HCT116 (cell line): ENCODE results near the gene WDR62. TPM values are rescaled to one million over a fixed set of nuclear protein-coding genes. Genes with fewer than 3 reads are reported as not detected.

Experiments used
- ATAC-seq: fragments of 200-7000 bp; cut with Tn5 transposase; 2 replicates; pipeline ENCODE4 v1.9.1; 2020; ENCODE audit warnings: mild to moderate bottlenecking, moderate library complexity
- BruUV-seq: library from RNA; stranded (reverse); fragments of 400-500 nt; replicated peaks from 2 replicates; lab custom pipeline; 2021; lab: Mats Ljungman, UMichigan
- CTCF ChIA-PET: fragments of 300-600 bp; sonication (Branson Sonifier 250); formaldehyde crosslinking; loops from one replicate; lab custom pipeline; 2021; ENCODE audit warnings: antibody characterized with exemption; lab: Charles Lee
- POLR2A ChIA-PET: fragments of 300-600, 350-600 bp; sonication (Branson Sonifier 250); formaldehyde crosslinking; loops from one replicate; lab custom pipeline; 2021; ENCODE audit warnings: antibody characterized with exemption; lab: Charles Lee
- RAD21 ChIA-PET, 2 experiments: fragments of 300-600 bp; sonication (Branson Sonifier 250); formaldehyde crosslinking; loops; one replicate each; lab custom pipeline; 2023; ENCODE audit warnings: low total read pairs in 2 of 2; ENCODE audit not compliant: uncharacterized antibody in 2 of 2, unreplicated experiment in 2 of 2, low non-redundant PET in 1 of 2; lab: Charles Lee
- DNase-seq: peaks from one replicate; pipeline ENCODE4 v3.0.0-alpha.2; 2010; ENCODE audit warnings: low read depth, low spot score
- H2AFZ ChIP-seq: fragments of 200-600 bp; shearing (Covaris generic), sonication (generic); 2 replicates; pipeline ENCODE4 v1.6.1; 2017; ENCODE audit warnings: low read depth, mixed run types, mixed read lengths, antibody characterized with exemption, low read length; ENCODE audit not compliant: poor library complexity, severe bottlenecking
- H3K27ac ChIP-seq: 2 replicates; pipeline ENCODE4 v1.5.1; 2012; ENCODE audit warnings: low read depth, low read length
- H3K27me3 ChIP-seq: fragments of 200-600 bp; sonication (generic); 2 replicates; pipeline ENCODE4 v1.6.1; 2016; ENCODE audit warnings: mixed run types, low read length, mixed read lengths; ENCODE audit not compliant: insufficient read depth
- H3K36me3 ChIP-seq, 2 experiments: fragments of 200-500 bp in 1 of 2; fragments of 200-600 bp in 1 of 2; sonication (Bioruptor generic) in 1 of 2; sonication (generic) in 1 of 2; 2 replicates each; pipeline versions ENCODE4 v1.5.1 to v1.6.1; 2014 to 2016; ENCODE audit warnings: low read length in 2 of 2, inconsistent platforms in 1 of 2, mixed read lengths in 1 of 2, mixed run types in 1 of 2; ENCODE audit not compliant: insufficient read depth in 2 of 2, control insufficient read depth in 1 of 2
- H3K4me1 ChIP-seq, 2 experiments: fragments of 200-600 bp in 1 of 2; sonication (generic) in 1 of 2; 2 replicates each; pipeline versions ENCODE4 v1.5.1 to v1.6.1; 2012 to 2017; ENCODE audit warnings: low read length in 2 of 2, inconsistent platforms in 1 of 2, mild to moderate bottlenecking in 1 of 2, mixed read lengths in 1 of 2, mixed run types in 1 of 2, moderate library complexity in 1 of 2; ENCODE audit not compliant: insufficient read depth in 2 of 2, control insufficient read depth in 1 of 2
- H3K4me2 ChIP-seq: fragments of 200-600 bp; sonication (generic); 2 replicates; pipeline ENCODE4 v1.6.1; 2017; ENCODE audit warnings: mixed run types, low read length, mixed read lengths
- H3K4me3 ChIP-seq, 2 experiments: fragments of 200-600 bp in 1 of 2; sonication (generic) in 1 of 2; replicated peaks in 1 of 2; 2 replicates each; pipeline ENCODE4 v1.5.1; 2011 to 2016; ENCODE audit warnings: low read length in 2 of 2, control low read depth in 1 of 2, low read depth in 1 of 2, mild to moderate bottlenecking in 1 of 2, mixed read lengths in 1 of 2, mixed run types in 1 of 2
- H3K79me2 ChIP-seq: fragments of 200-600 bp; sonication (generic); 2 replicates; pipeline ENCODE4 v1.6.1; 2017; ENCODE audit warnings: mild to moderate bottlenecking, mixed run types, low read length, moderate library complexity, mixed read lengths; ENCODE audit not compliant: insufficient read depth
- H3K9ac ChIP-seq: fragments of 200-600 bp; sonication (generic); 2 replicates; pipeline ENCODE4 v1.6.1; 2016; ENCODE audit warnings: low read length, mixed read lengths
- H3K9me2 ChIP-seq: fragments of 200-600 bp; sonication (generic), shearing (Covaris generic); 2 replicates; pipeline ENCODE4 v1.6.1; 2017; ENCODE audit warnings: mixed run types, mild to moderate bottlenecking, moderate library complexity; ENCODE audit not compliant: insufficient read depth
- H3K9me3 ChIP-seq, 2 experiments: fragments of 200-500 bp in 1 of 2; fragments of 200-600 bp in 1 of 2; sonication (Bioruptor generic) in 1 of 2; sonication (generic) in 1 of 2; 2 replicates each; pipeline ENCODE4 v1.6.1; 2014 to 2017; ENCODE audit warnings: low read length in 2 of 2, mixed read lengths in 2 of 2, inconsistent platforms in 1 of 2, low read depth in 1 of 2, mild to moderate bottlenecking in 1 of 2, mixed run types in 1 of 2, moderate library complexity in 1 of 2; ENCODE audit not compliant: control insufficient read depth in 1 of 2, insufficient read depth in 1 of 2
- H4K20me1 ChIP-seq: fragments of 200-600 bp; sonication (generic), shearing (Covaris generic); 2 replicates; pipeline ENCODE4 v1.6.1; 2017; ENCODE audit warnings: mixed run types, mild to moderate bottlenecking, moderate library complexity; ENCODE audit not compliant: insufficient read depth
- CEBPB ChIP-seq: IDR thresholded peaks from 2 replicates; pipeline ENCODE4 v1.6.1; 2012; ENCODE audit warnings: low read depth
- ELF1 ChIP-seq: IDR thresholded peaks from 2 replicates; pipeline ENCODE4 v1.6.1; 2012; ENCODE audit warnings: low read depth, borderline replicate concordance
- EZH2 ChIP-seq: fragments of 200-600 bp; sonication (generic); IDR thresholded peaks from 2 replicates; pipeline ENCODE4 v1.6.1; 2017; ENCODE audit warnings: antibody characterized with exemption, mixed run types
- EZH2phosphoT487 ChIP-seq: fragments of 200-600 bp; IDR thresholded peaks from 2 replicates; pipeline ENCODE4 v1.6.1; 2018; ENCODE audit warnings: antibody characterized with exemption, borderline replicate concordance
- FOSL1 ChIP-seq: IDR thresholded peaks from 2 replicates; pipeline ENCODE4 v1.6.1; 2012; ENCODE audit warnings: low read depth
- JUND ChIP-seq: IDR thresholded peaks from 2 replicates; pipeline ENCODE4 v1.6.1; 2012
- MAX ChIP-seq: IDR thresholded peaks from 2 replicates; pipeline ENCODE4 v1.6.1; 2012
- POLR2A ChIP-seq: IDR thresholded peaks from 2 replicates; pipeline ENCODE4 v1.7.0; 2011; ENCODE audit warnings: borderline replicate concordance; ENCODE audit not compliant: insufficient read depth, insufficient read length; ENCODE audit errors: extremely low read depth
- POLR2AphosphoS5 ChIP-seq: IDR thresholded peaks from 2 replicates; pipeline ENCODE4 v1.6.1; 2011; ENCODE audit warnings: mild to moderate bottlenecking, low read depth, low read length, moderate library complexity
- RAD21 ChIP-seq: IDR thresholded peaks from 2 replicates; pipeline ENCODE4 v1.6.1; 2012; ENCODE audit warnings: low read depth, mild to moderate bottlenecking
- ZFX ChIP-seq: fragments of 450-650 bp; IDR thresholded peaks from 2 replicates; pipeline ENCODE4 v1.6.1; 2017
- intact Hi-C: fragments of 100-400 bp; cut with micrococcal nuclease; formaldehyde crosslinking; loops from 2 replicates; pipeline ENCODE4 v1.10.0; 2022
- total RNA-seq: library from RNA; stranded (reverse); gene quantifications from one replicate; pipeline ENCODE4 v1.2.1, GENCODE V29; 2021; ENCODE audit not compliant: unreplicated experiment
- TF ChIP-seq, protein P1 (sequence below): IDR thresholded peaks from 2 replicates; pipeline ENCODE4 v1.6.1; 2012
- TF ChIP-seq, protein P2 (sequence below), 3 experiments: fragments of 200-600 bp in 1 of 3; sonication (generic) in 1 of 3; IDR thresholded peaks in 2 of 3; conservative IDR thresholded peaks in 1 of 3; 2 replicates each; pipeline ENCODE4 v1.5.1; 2012 to 2017; ENCODE audit warnings: low read depth in 2 of 3, low read length in 2 of 3, antibody characterized with exemption in 1 of 3, borderline replicate concordance in 1 of 3, control low read depth in 1 of 3, mild to moderate bottlenecking in 1 of 3, mixed read lengths in 1 of 3, mixed run types in 1 of 3, moderate library complexity in 1 of 3; ENCODE audit not compliant: insufficient read depth in 1 of 3
- TF ChIP-seq, protein P3 (sequence below): IDR thresholded peaks from 2 replicates; pipeline ENCODE4 v1.6.1; 2011; ENCODE audit warnings: mild to moderate bottlenecking, low read length, moderate library complexity; ENCODE audit not compliant: insufficient replicate concordance; ENCODE audit errors: extremely low read depth

The WDR62 gene
- total RNA-seq, 1 experiment from 2014 or later: 17.0 TPM

GRCh38 chr19:36027696-36028095 lies 27.0 kb upstream of the WDR62 start:
- no peak for TF ChIP-seq FOSL1
- TF ChIP-seq MAX: no peak
- ChIA-PET POLR2A (no interaction called here), RAD21 (no interaction called here), CTCF (no interaction called here)
- Histone ChIP-seq H3K27me3 (no peaks in the 10 kb centered on the region), H3K79me2 (no peaks in the 10 kb centered on the region), H3K9me3 (no peaks in the 10 kb centered on the region), H3K27ac (no peak overlapping the region), H3K9ac (no peak overlapping the region), H4K20me1 (no peaks in the 10 kb centered on the region), H3K36me3 (peaks cover 0 to 19% of the 10 kb centered on the region in 2 experiments; a peak in 1 of 4 replicates), H2AFZ (no peak overlapping the region), H3K4me1 (no peaks in the 10 kb centered on the region), H3K4me3 (no peak overlapping the region), H3K9me2 (no peaks in the 10 kb centered on the region), H3K4me2 (no peak overlapping the region)
- ATAC-seq (no peak), DNase-seq (no peak)
- intact Hi-C loops: no loop called here
- no TSS peak for BruUV-seq

- Histone ChIP-seq H3K9me2 (no peaks in the 10 kb centered on the region), H2AFZ (no peak overlapping the region), H3K36me3 (peaks cover 0 to 15% of the 10 kb centered on the region in 2 experiments; a peak in 1 of 4 replicates), H3K4me3 (no peak overlapping the region), H3K9me3 (no peaks in the 10 kb centered on the region), H3K27me3 (no peaks in the 10 kb centered on the region), H3K27ac (no peak overlapping the region), H3K9ac (no peak overlapping the region), H3K79me2 (no peaks in the 10 kb centered on the region), H4K20me1 (no peaks in the 10 kb centered on the region), H3K4me2 (no peak overlapping the region), H3K4me1 (no peaks in the 10 kb centered on the region)
- DNase-seq: no peak
- ATAC-seq: no peak
- ChIA-PET RAD21 (no interaction called here), CTCF (no interaction called here), POLR2A (no interaction called here)
- intact Hi-C loops: no loop called here
- BruUV-seq: no TSS peak
- TF ChIP-seq, protein P1, sequence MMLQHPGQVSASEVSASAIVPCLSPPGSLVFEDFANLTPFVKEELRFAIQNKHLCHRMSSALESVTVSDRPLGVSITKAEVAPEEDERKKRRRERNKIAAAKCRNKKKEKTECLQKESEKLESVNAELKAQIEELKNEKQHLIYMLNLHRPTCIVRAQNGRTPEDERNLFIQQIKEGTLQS: no peak
- TF ChIP-seq MAX (no peak), JUND (no peak), FOSL1 (no peak), EZH2 (no peak), ELF1 (no peak), ZFX (no peak), RAD21 (no peak), POLR2AphosphoS5 (no peak), EZH2phosphoT487 (no peak), CEBPB (no peak), POLR2A (no peak)
- TF ChIP-seq, protein P2, sequence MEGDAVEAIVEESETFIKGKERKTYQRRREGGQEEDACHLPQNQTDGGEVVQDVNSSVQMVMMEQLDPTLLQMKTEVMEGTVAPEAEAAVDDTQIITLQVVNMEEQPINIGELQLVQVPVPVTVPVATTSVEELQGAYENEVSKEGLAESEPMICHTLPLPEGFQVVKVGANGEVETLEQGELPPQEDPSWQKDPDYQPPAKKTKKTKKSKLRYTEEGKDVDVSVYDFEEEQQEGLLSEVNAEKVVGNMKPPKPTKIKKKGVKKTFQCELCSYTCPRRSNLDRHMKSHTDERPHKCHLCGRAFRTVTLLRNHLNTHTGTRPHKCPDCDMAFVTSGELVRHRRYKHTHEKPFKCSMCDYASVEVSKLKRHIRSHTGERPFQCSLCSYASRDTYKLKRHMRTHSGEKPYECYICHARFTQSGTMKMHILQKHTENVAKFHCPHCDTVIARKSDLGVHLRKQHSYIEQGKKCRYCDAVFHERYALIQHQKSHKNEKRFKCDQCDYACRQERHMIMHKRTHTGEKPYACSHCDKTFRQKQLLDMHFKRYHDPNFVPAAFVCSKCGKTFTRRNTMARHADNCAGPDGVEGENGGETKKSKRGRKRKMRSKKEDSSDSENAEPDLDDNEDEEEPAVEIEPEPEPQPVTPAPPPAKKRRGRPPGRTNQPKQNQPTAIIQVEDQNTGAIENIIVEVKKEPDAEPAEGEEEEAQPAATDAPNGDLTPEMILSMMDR (IDR thresholded peaks at IDR 0.05 in 2 of 3, conservative IDR thresholded peaks at IDR 0.05 in 1 of 3; ENCODE audit: borderline replicate concordance in 1 of 3, insufficient read depth in 1 of 3, low read depth in 2 of 3, low read length in 2 of 3): no peak
- TF ChIP-seq, protein P3, sequence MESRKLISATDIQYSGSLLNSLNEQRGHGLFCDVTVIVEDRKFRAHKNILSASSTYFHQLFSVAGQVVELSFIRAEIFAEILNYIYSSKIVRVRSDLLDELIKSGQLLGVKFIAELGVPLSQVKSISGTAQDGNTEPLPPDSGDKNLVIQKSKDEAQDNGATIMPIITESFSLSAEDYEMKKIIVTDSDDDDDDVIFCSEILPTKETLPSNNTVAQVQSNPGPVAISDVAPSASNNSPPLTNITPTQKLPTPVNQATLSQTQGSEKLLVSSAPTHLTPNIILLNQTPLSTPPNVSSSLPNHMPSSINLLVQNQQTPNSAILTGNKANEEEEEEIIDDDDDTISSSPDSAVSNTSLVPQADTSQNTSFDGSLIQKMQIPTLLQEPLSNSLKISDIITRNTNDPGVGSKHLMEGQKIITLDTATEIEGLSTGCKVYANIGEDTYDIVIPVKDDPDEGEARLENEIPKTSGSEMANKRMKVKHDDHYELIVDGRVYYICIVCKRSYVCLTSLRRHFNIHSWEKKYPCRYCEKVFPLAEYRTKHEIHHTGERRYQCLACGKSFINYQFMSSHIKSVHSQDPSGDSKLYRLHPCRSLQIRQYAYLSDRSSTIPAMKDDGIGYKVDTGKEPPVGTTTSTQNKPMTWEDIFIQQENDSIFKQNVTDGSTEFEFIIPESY: no peak
These were observed 26.2 kb upstream of the WDR62 start for GRCh38 chr19:36028313-36029041.
